Fibroblast of pulmonary artery (primary cell): ENCODE results near the gene PLPP1.

Experiments used
- DNase-seq: peaks from one replicate; pipeline ENCODE4 v3.0.0-alpha.2; 2010; ENCODE audit warnings: low read depth
- H3K4me3 ChIP-seq: replicated peaks from 2 replicates; pipeline ENCODE4 v1.5.1; 2011; ENCODE audit warnings: low read depth, mild to moderate bottlenecking, control low read depth, low read length, moderate library complexity
- TF ChIP-seq, protein P1 (sequence below): IDR thresholded peaks from 2 replicates; pipeline ENCODE4 v1.5.1; 2011; ENCODE audit warnings: mild to moderate bottlenecking, control low read depth, low read length, inconsistent platforms; ENCODE audit errors: missing control alignments

The PLPP1 gene

DNA sequence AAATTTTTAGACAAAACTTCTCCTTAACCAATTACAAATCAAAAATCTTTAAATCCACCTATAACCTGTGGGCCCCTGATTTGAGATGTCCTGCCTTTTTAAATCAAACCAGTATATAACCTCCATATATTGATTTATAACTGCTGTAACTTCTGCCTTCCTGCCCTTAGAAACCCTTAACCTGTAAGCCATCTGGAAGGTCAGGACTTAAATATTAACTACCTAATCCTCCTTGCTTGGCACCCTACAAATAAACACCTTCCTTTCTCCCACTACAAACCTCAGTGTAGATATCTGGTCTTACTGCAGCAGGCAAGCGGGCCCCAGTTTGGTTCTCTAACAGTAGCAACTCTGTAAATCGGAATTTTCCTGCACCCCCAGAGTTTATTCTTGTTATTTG lies 143.1 kb downstream of the PLPP1 start:
- H3K4me3 ChIP-seq, result no peak overlapping the region
- TF ChIP-seq, protein P1, sequence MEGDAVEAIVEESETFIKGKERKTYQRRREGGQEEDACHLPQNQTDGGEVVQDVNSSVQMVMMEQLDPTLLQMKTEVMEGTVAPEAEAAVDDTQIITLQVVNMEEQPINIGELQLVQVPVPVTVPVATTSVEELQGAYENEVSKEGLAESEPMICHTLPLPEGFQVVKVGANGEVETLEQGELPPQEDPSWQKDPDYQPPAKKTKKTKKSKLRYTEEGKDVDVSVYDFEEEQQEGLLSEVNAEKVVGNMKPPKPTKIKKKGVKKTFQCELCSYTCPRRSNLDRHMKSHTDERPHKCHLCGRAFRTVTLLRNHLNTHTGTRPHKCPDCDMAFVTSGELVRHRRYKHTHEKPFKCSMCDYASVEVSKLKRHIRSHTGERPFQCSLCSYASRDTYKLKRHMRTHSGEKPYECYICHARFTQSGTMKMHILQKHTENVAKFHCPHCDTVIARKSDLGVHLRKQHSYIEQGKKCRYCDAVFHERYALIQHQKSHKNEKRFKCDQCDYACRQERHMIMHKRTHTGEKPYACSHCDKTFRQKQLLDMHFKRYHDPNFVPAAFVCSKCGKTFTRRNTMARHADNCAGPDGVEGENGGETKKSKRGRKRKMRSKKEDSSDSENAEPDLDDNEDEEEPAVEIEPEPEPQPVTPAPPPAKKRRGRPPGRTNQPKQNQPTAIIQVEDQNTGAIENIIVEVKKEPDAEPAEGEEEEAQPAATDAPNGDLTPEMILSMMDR, result no peak

GRCh38 chr5:55387865-55388264 lies 146.9 kb downstream of the PLPP1 start:
- no peak overlapping the region for H3K4me3 ChIP-seq
- TF ChIP-seq, protein P1, result no peak
- no peak for DNase-seq

More for the DNA sequence above, 143.1 kb downstream of the PLPP1 start:
- DNase-seq, result no peak

DNA sequence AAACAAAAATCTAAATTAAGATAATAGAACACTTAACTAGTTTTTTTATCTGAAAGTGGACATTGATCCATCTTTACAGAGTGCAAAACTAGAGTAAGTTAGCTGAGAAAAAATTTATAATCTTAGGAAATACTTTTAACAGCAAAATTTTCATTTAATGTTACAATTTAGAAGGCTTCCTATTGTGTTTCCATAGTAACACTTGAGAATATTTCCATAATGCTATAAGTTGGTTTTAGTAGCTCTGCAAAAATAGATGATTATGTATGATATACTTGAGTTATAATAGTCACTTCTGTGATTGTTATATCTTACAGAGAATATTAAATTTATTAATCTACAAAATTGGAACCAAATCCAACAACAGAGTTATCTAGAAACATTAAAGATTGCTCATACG lies 148.4 kb downstream of the PLPP1 start:
- TF ChIP-seq, protein P1, result no peak

GRCh38 chr5:55385846-55386245 lies 148.9 kb downstream of the PLPP1 start:
- TF ChIP-seq, protein P1, result no peak
- H3K4me3 ChIP-seq, result no peak overlapping the region
- DNase-seq, result no peak

More for the DNA sequence above, 148.4 kb downstream of the PLPP1 start:
- H3K4me3 ChIP-seq, result no peak overlapping the region
- DNase-seq, result no peak

DNA sequence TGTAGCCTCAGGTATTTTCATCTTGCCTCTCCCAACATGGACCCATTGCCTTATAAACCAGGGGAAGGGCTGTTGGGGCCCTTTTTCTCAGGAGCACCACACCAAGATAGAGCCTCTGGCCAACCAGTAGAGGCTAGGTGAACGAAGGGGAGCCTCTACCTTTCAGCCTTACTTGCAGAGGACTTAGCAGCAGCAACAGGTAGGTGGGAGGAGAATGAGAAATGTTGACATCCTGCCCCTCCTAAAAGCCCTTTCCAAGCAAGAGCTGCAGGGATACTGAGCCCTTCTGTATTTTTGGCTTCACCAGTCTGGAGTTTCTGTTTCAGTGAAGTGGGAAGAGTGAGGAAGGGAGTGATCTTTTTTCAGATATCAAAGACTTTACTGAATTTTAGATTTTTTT lies 149.5 kb downstream of the PLPP1 start:
- no peak for DNase-seq
- TF ChIP-seq, protein P1, result no peak
- no peak overlapping the region for H3K4me3 ChIP-seq

- H3K4me3 ChIP-seq, result no peak overlapping the region
- no peak for DNase-seq
- TF ChIP-seq, protein P1, result no peak
These were observed 150.7 kb downstream of the PLPP1 start for GRCh38 chr5:55384072-55384471.

- TF ChIP-seq, protein P1, result no peak
- no peak for DNase-seq
- no peak overlapping the region for H3K4me3 ChIP-seq
These were observed 151.5 kb downstream of the PLPP1 start for GRCh38 chr5:55383254-55383653.
